Cardiac ventricle fibroblast (primary cell): ENCODE measurements around the gene GTF2B. TPM values are rescaled to one million over a fixed set of nuclear protein-coding genes. Genes with fewer than 3 reads are reported as not detected.

ENCODE experiments used
- total RNA-seq: library from RNA; depleted of rRNA; stranded (reverse); fragments of >200 nt; gene quantifications from 2 replicates; pipeline ENCODE4 v1.2.3, GENCODE V29; 2015

The GTF2B gene
- total RNA-seq: 25.6 and 29.4 TPM in 2 replicates

GRCh38 chr1:88891318-88891950 is at the start of gene GTF2B:
Gene GTF2B, minus strand, starts transcription at chr1:88891567. Its CDS starts 68 bp downstream, at chr1:88891499.

Other genes starting within 250 kb of the GTF2B start
- 15.2 and 18.6 TPM in 2 replicates for gene PKN2, start 207.3 kb downstream of the GTF2B start, total RNA-seq
- 16.3 and 25.3 TPM in 2 replicates for gene KYAT3, start 101.1 kb upstream of the GTF2B start, total RNA-seq
- 8.2 and 12.9 TPM in 2 replicates for gene RBMXL1, start 101.1 kb upstream of the GTF2B start, total RNA-seq
- 7.1 and 9.2 TPM in 2 replicates for gene GBP3, start 131.3 kb upstream of the GTF2B start, total RNA-seq
- 14.0 and 15.4 TPM in 2 replicates for gene GBP1, start 173.6 kb upstream of the GTF2B start, total RNA-seq
- gene GBP2, start 234.5 kb upstream of the GTF2B start, total RNA-seq: 28.8 and 30.5 TPM in 2 replicates